Endothelial cell of umbilical vein (primary cell): Measurements from ENCODE around the gene CFAP61. TPM values are rescaled to one million over a fixed set of nuclear protein-coding genes. Genes with fewer than 3 reads are reported as not detected.

Experiments used
- BruUV-seq: library from RNA; stranded (reverse); fragments of 400-500 nt; replicated peaks from 2 replicates; lab custom pipeline; 2021; lab: Mats Ljungman, UMichigan
- CTCF ChIA-PET: fragments of 300-600, 350-600 bp; sonication (Branson Sonifier 250); formaldehyde crosslinking; loops from one replicate; lab custom pipeline; 2021; ENCODE audit warnings: antibody characterized with exemption, inconsistent platforms; lab: Charles Lee
- POLR2A ChIA-PET: fragments of 300-600, 350-600 bp; sonication (Branson Sonifier 250); formaldehyde crosslinking; loops from one replicate; lab custom pipeline; 2021; ENCODE audit warnings: antibody characterized with exemption, inconsistent platforms; lab: Charles Lee
- DNase-seq: peaks from one replicate; pipeline ENCODE4 v3.0.0-alpha.2; 2011; ENCODE audit warnings: low read depth, low spot score
- FAIRE-seq: peaks from 2 replicates; lab custom pipeline; 2011; peaks lifted over from hg19 to GRCh38; lab: Jason Lieb, UNC
- H2AFZ ChIP-seq: 2 replicates; pipeline ENCODE4 v1.6.0; 2012; ENCODE audit warnings: low read depth, low read length, control low read depth, inconsistent platforms
- H3K27ac ChIP-seq: 2 replicates; pipeline ENCODE4 v1.5.1; 2011; ENCODE audit warnings: low read depth, mild to moderate bottlenecking, control low read depth, low read length, moderate library complexity; ENCODE audit not compliant: insufficient read depth
- H3K27me3 ChIP-seq, 2 experiments: 2 replicates each; pipeline versions ENCODE4 v1.6.0 to v1.6.1; 2011; ENCODE audit warnings: low read length in 2 of 2, mixed read lengths in 1 of 2; ENCODE audit not compliant: control insufficient read depth in 2 of 2, insufficient read depth in 2 of 2
- H3K36me3 ChIP-seq, 2 experiments: 2 replicates in 1 of 2; 3 replicates in 1 of 2; pipeline ENCODE4 v1.5.1; 2011; ENCODE audit warnings: low read length in 2 of 2, mild to moderate bottlenecking in 1 of 2, moderate library complexity in 1 of 2; ENCODE audit not compliant: control insufficient read depth in 2 of 2, insufficient read depth in 2 of 2; ENCODE audit errors: extremely low read depth in 1 of 2
- H3K4me1 ChIP-seq: 3 replicates; pipeline ENCODE4 v1.5.1; 2011; ENCODE audit warnings: mild to moderate bottlenecking, low read length; ENCODE audit not compliant: control insufficient read depth, insufficient read depth; ENCODE audit errors: extremely low read depth
- H3K4me2 ChIP-seq: 2 replicates; pipeline ENCODE4 v1.6.1; 2011; ENCODE audit warnings: low read length, control low read depth, mixed read lengths; ENCODE audit not compliant: insufficient read depth
- H3K4me3 ChIP-seq, 3 experiments: fragments of 200-600 bp in 1 of 3; sonication (generic), shearing (Covaris generic) in 1 of 3; replicated peaks in 1 of 3; 2 replicates each; pipeline ENCODE4 v1.5.1; 2011 to 2016; ENCODE audit warnings: control low read depth in 3 of 3, low read length in 3 of 3, mild to moderate bottlenecking in 2 of 3, inconsistent platforms in 1 of 3, low read depth in 1 of 3, moderate library complexity in 1 of 3; ENCODE audit not compliant: insufficient read depth in 1 of 3
- H3K79me2 ChIP-seq: 2 replicates; pipeline ENCODE4 v1.6.0; 2012; ENCODE audit warnings: low read length, inconsistent platforms; ENCODE audit not compliant: control insufficient read depth, insufficient read depth
- H3K9ac ChIP-seq: replicated peaks from 2 replicates; pipeline ENCODE3; 2011; ENCODE audit warnings: low read length, control low read depth; ENCODE audit not compliant: insufficient read depth; ENCODE audit errors: extremely low read depth
- H3K9me1 ChIP-seq: replicated peaks from 3 replicates; pipeline ENCODE4 v1.6.0; 2011; ENCODE audit warnings: mild to moderate bottlenecking, low read length; ENCODE audit not compliant: control insufficient read depth, insufficient read depth; ENCODE audit errors: extremely low read depth
- H3K9me3 ChIP-seq: replicated peaks from 2 replicates; pipeline ENCODE4 v1.5.1; 2012; ENCODE audit warnings: low read length, inconsistent platforms; ENCODE audit not compliant: control insufficient read depth, insufficient read depth
- H4K20me1 ChIP-seq: replicated peaks from 2 replicates; pipeline ENCODE3; 2011; ENCODE audit warnings: mild to moderate bottlenecking, low read length; ENCODE audit not compliant: control insufficient read depth, insufficient read depth; ENCODE audit errors: extremely low read depth
- CTCF ChIP-seq, 2 donors: IDR thresholded peaks; 1 replicate in 1 of 2; 2 replicates in 1 of 2; pipeline ENCODE4 v1.5.1; 2011; ENCODE audit warnings: low read length in 2 of 2, mild to moderate bottlenecking in 2 of 2, moderate library complexity in 2 of 2, control low read depth in 1 of 2, inconsistent platforms in 1 of 2, low read depth in 1 of 2; ENCODE audit not compliant: insufficient read depth in 1 of 2; ENCODE audit errors: extremely low read depth in 1 of 2
- EZH2 ChIP-seq: IDR thresholded peaks from 2 replicates; pipeline ENCODE4 v1.6.1; 2012; ENCODE audit warnings: borderline replicate concordance, low read depth, mild to moderate bottlenecking, moderate library complexity, low read length, inconsistent platforms; ENCODE audit not compliant: severe bottlenecking
- FOS ChIP-seq: IDR thresholded peaks from 2 replicates; pipeline ENCODE4 v1.6.1; 2011; ENCODE audit warnings: mild to moderate bottlenecking, low read length, moderate library complexity, borderline replicate concordance; ENCODE audit not compliant: insufficient read depth
- GATA2 ChIP-seq: IDR thresholded peaks from 2 replicates; pipeline ENCODE4 v1.7.0; 2011; ENCODE audit warnings: low read depth, mild to moderate bottlenecking, moderate library complexity, mixed read lengths, low read length; ENCODE audit not compliant: insufficient read length, insufficient read depth
- JUN ChIP-seq: IDR thresholded peaks from 2 replicates; pipeline ENCODE4 v1.6.1; 2011; ENCODE audit warnings: borderline replicate concordance, low read depth; ENCODE audit not compliant: insufficient read length, insufficient read depth
- MAX ChIP-seq: IDR thresholded peaks from 2 replicates; pipeline ENCODE4 v1.6.1; 2011; ENCODE audit not compliant: insufficient read depth, insufficient read length
- MYC ChIP-seq: IDR thresholded peaks from one replicate; pipeline ENCODE4 v1.6.1; 2011; ENCODE audit warnings: mild to moderate bottlenecking, low read depth, low read length
- POLR2A ChIP-seq: IDR thresholded peaks from 2 replicates; pipeline ENCODE4 v1.6.1; 2012; ENCODE audit warnings: low read depth, mild to moderate bottlenecking, control low read depth, low read length
- POLR2AphosphoS5 ChIP-seq: IDR thresholded peaks from 2 replicates; pipeline ENCODE4 v1.6.1; 2012; ENCODE audit warnings: low read depth, mild to moderate bottlenecking, control low read depth, low read length, moderate library complexity; ENCODE audit not compliant: insufficient read depth
- dilution Hi-C: fragments of 300-500 bp; cut with MboI; formaldehyde crosslinking; loops from one replicate; pipeline ENCODE4 v1.15.0; 2019; ENCODE audit warnings: low sequenced_read_pairs; ENCODE audit not compliant: extremely low pct_ligation_motif_present
- intact Hi-C: fragments of 100-400 bp; cut with micrococcal nuclease; formaldehyde crosslinking; loops from one replicate; pipeline ENCODE4 v1.10.0; 2022
- polyA plus RNA-seq, 4 experiments: library from polyadenylated mRNA; depleted of rRNA in 3 of 4; stranded (reverse) in 3 of 4; unstranded in 1 of 4; fragments of >200 nt; gene quantifications; 2 replicates each; pipeline versions ENCODE4 v1.2.1 to v1.2.3, GENCODE V29; 2011 to 2012; ENCODE audit warnings: missing spikeins in 1 of 4
- total RNA-seq: library from RNA; stranded (reverse); gene quantifications from 2 replicates; pipeline ENCODE4 v1.2.3, GENCODE V29; 2021

The CFAP61 gene
- total and polyA plus RNA-seq, 2 donors (not counting 3 experiments of a cell fraction or from before 2014, with no cell fraction given) = not detected

- Histone ChIP-seq H3K27me3 (peaks cover 58 to 74% of the 10 kb centered on the region in 2 experiments), H2AFZ (no peak overlapping the region), H3K9me1 (no peaks in the 10 kb centered on the region), H3K27ac (no peak overlapping the region), H3K4me3 (no peak overlapping the region), H4K20me1 (no peaks in the 10 kb centered on the region), H3K9me3 (no peaks in the 10 kb centered on the region), H3K9ac (no peak overlapping the region), H3K36me3 (no peaks in the 10 kb centered on the region), H3K4me1 (no peaks in the 10 kb centered on the region), H3K79me2 (no peaks in the 10 kb centered on the region), H3K4me2 (no peak overlapping the region)
- CTCF ChIA-PET = interaction anchor here (1.0 kb wide), 2 partner anchors 8 to 231 kb away, joined by 3 to 6 read pairs; no protein-coding TSS in a partner anchor
- FAIRE-seq (no peak), DNase-seq (no peak)
- BruUV-seq = no TSS peak
- dilution Hi-C loops (no loop called here), intact Hi-C loops (loop anchor here (5.0 to 10.0 kb wide), 3 partner anchors 52 to 462 kb away; no protein-coding TSS in a partner anchor)
- no peak for TF ChIP-seq GATA2
- TF ChIP-seq POLR2AphosphoS5 = no peak
- TF ChIP-seq MYC = no peak
- no peak for TF ChIP-seq CTCF (IDR thresholded peaks at IDR 0.05; ENCODE audit: extremely low read depth in 1 of 2, insufficient read depth in 1 of 2, low read depth in 1 of 2, low read length in 2 of 2)
- no peak for TF ChIP-seq EZH2
- TF ChIP-seq FOS = no peak
- no peak for TF ChIP-seq POLR2A
- no peak for TF ChIP-seq JUN
- no peak for TF ChIP-seq MAX
- POLR2A ChIA-PET = no interaction called here
Measured at GRCh38 chr20:20362774-20363433, 310.6 kb downstream of the CFAP61 start.
